ENCODE measurements around the gene TNFAIP1.
"Not testable (repeated sequence)": the region's sequence is repeated elsewhere in the genome, so short reads cannot be mapped to it uniquely, and the experiment has no call there.

GRCh38 chr17:28338769-28339212 is 3.2 kb downstream of the TNFAIP1 start:
- not testable (repeated sequence) for TF ChIP-seq POLR2A (IDR thresholded peaks at IDR 0.05; ENCODE audit: low read length); GATA1 (IDR thresholded peaks at IDR 0.05; ENCODE audit: low read depth, low read length)
